ENCODE data around the gene CAMKK2.
"Not testable (repeated sequence)": the region's sequence is repeated elsewhere in the genome, so short reads cannot be mapped to it uniquely, and the experiment has no call there.

Gene CAMKK2

DNA sequence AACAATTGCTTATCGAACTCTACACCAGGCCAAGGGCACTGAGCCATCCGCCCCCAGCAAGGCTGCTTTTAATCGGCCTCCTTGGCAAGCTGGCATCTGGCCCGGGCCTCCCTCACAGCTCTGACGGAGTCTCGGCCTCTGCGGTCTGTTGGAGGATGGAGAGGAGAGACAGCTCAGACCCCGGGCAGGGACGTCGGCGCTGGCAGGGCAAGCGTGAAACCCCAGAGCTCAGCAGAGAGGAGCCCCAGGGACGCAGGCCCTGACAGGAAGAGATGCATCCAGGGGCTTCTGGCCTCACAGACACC lies 17.5 kb downstream of the CAMKK2 start:
- peak; percentile 87 for DNase-seq (ENCODE audit: low read depth, low spot score)

- DNase-seq (ENCODE audit: low read depth, low spot score): no peak
Measured at GRCh38 chr12:121278169-121279070, 18.1 kb downstream of the CAMKK2 start.

DNA sequence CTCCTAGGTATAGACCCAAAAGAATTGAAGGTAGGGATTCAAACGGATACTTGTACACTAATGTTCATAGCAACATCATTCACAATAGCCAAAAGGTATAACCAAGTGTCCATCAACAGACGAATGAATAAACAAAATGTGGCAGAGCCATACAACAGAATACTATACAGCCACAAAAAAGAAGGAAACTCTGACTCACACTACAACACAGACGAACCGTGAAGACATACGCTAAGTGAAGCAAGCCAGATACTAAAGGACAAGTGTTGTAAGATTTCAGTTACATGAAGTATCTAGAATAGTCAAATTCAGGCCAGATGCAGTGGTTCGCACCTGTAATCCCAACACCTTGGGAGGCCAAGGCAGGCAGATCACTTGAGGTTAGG lies 19.1 kb downstream of the CAMKK2 start:
- DNase-seq (ENCODE audit: low read depth, low spot score): no peak

DNA sequence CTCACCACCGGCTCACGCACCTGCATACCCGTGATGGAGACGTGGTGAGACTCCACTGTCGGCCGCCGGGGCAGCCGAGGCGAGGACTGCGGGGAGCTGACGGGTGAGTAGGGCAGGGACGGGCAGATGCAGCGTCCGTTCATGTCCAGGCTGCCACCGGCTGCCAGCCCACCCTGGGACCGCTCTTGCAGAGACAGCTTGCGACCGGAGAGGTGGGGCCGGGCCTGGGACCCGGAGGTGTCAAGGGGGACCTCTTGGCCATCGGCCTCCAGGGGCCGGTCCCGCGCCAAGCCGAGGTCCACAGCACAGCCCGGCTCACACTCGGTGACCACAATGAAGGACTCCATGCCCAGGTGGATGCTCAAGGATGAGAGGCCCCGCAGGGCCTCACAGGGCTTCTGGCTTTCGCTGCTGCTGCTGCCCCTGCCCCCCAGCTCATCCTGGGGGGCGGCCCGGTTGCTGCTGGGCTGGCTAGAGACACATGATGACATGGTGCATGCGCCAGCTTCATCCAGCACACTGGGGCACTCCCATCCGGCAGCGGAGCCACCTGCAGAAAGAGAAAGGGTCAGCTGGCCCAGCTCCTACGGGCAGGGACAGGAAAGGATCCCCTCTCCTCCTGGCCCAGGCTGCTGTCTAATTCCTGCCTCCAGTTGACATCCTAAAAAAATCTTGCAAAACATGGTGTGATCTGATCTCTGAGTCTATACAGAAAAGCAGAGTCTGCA lies 22.3 kb downstream of the CAMKK2 start:
- no peak for DNase-seq (ENCODE audit: low read depth, low spot score)

GRCh38 chr12:121273364-121273896 lies 23.1 kb downstream of the CAMKK2 start:
- no peak for DNase-seq (ENCODE audit: low read depth, low spot score)

GRCh38 chr12:121267822-121268221 lies 28.7 kb downstream of the CAMKK2 start:
- no peak for DNase-seq (ENCODE audit: low read depth, low spot score)

DNA sequence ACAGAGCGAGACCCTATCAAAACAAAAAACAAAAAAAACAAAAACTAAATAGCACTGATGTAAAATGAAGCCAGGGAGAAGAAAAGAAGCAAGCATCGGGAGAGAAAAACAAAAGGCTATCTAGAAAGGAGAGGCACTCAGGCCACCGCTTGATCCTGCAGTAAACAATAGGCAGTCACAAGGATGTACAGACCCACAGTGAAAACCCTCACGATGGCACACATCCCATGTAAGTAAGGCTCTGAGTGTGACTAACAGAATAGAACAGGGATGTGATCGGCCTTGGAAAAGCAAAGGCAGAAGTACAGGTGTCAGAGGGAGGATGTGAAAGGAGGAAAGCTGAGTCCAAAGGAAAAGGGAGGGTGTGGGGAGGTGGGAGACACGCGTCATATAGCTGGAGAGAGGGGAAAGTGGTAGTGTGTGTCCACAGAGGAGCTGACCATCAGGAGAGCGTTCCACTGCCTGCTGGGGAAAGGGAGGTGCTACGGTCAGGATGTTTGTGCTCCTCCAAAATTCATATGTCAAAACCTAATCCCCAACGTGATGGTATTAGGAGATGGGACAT lies 31.5 kb downstream of the CAMKK2 start:
- no peak for DNase-seq (ENCODE audit: low read depth, low spot score)

GRCh38 chr12:121264135-121264534 lies 32.4 kb downstream of the CAMKK2 start:
- DNase-seq (ENCODE audit: low read depth, low spot score): no peak

DNA sequence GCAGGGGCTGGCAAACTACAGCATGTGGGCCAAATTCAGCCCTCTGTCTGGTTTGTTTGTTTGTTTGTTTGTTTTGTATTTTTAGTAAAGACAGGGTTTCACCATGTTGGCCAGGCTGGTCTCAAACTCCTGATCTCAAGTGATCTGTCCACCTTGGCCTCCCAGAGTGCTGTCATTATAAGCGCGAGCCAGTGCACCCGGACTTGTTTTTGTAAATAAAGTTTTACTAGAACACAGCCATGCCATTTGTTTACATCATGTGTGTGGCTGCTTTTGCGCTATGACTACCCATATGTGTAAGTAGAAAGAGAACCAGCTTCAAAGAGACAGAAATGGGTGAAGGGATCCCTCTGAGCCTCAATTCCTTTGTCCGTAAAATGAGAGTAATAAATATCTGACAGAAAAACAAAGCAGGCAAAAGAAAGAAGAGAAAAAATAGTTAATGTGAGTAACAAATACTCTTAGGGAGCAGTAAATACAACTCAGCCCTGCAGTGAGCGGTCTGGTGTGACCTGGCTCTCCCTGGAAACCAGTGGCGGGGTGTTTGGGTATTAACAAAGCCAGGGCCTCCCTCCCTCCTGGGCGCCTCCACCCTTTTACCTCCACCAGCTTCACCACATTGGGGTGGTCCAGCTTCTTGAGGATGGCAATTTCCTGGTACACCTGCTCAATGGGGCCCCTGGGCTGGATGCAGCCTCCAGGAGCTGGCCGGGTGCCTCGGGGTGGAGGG lies 33.1 kb downstream of the CAMKK2 start:
- no peak for DNase-seq (ENCODE audit: low read depth, low spot score)

- no peak for DNase-seq (ENCODE audit: low read depth, low spot score)
Measured at GRCh38 chr12:121261398-121261797, 35.1 kb downstream of the CAMKK2 start.

- no peak for DNase-seq (ENCODE audit: low read depth, low spot score)
Measured at GRCh38 chr12:121260091-121260490, 36.4 kb downstream of the CAMKK2 start.

GRCh38 chr12:121259074-121259473 lies 37.4 kb downstream of the CAMKK2 start:
- DNase-seq (ENCODE audit: low read depth, low spot score): no peak

DNA sequence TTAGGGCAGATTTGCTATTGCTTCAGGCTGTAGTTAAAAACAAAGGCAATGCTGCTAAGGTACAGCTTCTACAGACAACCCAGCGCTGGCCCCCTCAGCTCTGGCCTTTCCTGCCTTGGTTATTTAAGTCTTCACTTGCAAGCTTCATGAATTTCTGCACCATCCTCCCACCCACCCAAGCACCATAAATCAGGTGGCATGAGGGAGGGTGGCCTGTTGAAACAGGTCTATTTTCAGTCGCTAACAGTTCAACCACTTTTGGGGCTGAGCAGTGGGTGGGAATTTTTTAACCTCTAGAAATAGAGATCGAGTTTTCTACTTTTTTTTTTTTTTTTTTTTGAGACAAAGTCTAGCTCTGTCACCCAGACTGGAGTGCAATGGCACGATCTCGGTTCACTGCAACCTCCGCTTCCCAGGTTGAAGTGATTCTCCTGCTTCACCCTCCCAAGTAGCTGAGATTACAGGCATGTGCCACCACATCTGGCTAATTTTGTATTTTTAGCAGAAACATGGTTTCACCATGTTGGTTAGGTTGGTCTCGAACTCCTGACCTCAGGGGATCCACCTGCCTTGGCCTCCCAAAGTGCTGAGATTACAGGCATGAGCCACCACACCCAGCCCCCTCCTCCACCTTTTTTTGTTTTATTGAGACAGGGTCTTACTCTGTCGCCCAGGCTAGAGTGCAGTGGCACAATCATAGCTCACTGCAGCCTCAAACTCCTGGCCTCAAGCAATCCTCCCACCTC lies 38.6 kb downstream of the CAMKK2 start:
- DNase-seq (ENCODE audit: low read depth, low spot score): not testable (repeated sequence)

DNA sequence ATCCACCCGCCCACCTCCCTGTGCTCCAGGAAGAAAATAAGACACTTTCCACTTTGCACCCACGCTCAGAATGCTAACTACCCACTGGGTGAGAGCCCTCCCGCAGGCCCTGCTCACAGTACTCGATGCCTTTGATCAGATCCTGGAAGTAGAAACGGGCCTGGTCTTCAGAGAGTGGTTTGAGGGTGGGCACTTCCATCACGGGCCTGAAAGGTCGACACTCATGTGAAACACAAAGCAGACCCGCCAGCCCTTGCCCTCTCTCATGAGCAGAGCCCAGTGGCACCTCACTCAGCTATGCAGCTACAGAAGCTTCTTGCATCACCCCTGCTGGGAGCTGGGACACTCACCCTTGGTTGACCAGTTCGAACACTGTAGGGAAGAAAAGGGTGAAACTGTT lies 41.1 kb downstream of the CAMKK2 start:
- no peak for DNase-seq (ENCODE audit: low read depth, low spot score)

- no peak for DNase-seq (ENCODE audit: low read depth, low spot score)
Measured at GRCh38 chr12:121253638-121254335, 42.7 kb downstream of the CAMKK2 start.

- no peak for DNase-seq (ENCODE audit: low read depth, low spot score)
Measured at GRCh38 chr12:121252712-121253345, 43.7 kb downstream of the CAMKK2 start.

- DNase-seq (ENCODE audit: low read depth, low spot score): no peak
Measured at GRCh38 chr12:121251838-121252237, 44.7 kb downstream of the CAMKK2 start.

- no peak for DNase-seq (ENCODE audit: low read depth, low spot score)
Measured at GRCh38 chr12:121250359-121250758, 46.1 kb downstream of the CAMKK2 start.

DNA sequence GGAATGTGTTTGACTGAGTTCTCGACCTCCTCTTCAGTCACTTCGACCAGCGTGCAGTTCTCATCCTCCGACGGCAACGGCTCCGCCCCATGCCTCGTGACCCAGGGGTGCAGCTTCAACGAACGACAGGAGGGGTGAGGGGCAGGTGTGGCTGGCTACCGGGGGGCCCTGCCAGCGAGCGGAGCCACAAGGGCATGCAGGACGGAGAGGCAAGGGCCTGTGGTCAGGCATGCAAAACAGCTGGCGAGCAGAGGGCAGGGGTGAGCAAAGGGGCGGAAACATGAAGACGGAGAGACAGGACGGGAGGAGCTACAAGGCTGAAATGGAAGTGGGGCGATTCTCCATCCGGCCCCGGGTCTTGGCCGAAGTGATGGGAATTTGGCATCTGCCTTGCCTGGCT lies 47.9 kb downstream of the CAMKK2 start:
- no peak for DNase-seq (ENCODE audit: low read depth, low spot score)
